Stomach (tissue), 4 donors: ENCODE results near the gene NGB.

ENCODE experiments used
- EP300 ChIP-seq: sonication (generic); formaldehyde crosslinking; IDR thresholded peaks from one replicate; pipeline ENCODE4 v1.6.1; 2017; ENCODE audit warnings: antibody characterized with exemption
- POLR2A ChIP-seq, 4 donors: fragments of 450-650 bp; IDR thresholded peaks; one replicate each; pipeline ENCODE4 v1.6.1; 2016; ENCODE audit warnings: antibody characterized with exemption in 4 of 4, control low read depth in 2 of 4, mild to moderate bottlenecking in 1 of 4, moderate library complexity in 1 of 4
- TF ChIP-seq, protein P1 (sequence below), 7 experiments: fragments of 450-650 bp in 4 of 7; fragments of 200-600 bp in 3 of 7; sonication (generic) in 3 of 7; IDR thresholded peaks; one replicate each; pipeline ENCODE4 v1.5.1; 2016 to 2019; ENCODE audit warnings: antibody characterized with exemption in 7 of 7, control low read depth in 2 of 7, mild to moderate bottlenecking in 1 of 7

DNA sequence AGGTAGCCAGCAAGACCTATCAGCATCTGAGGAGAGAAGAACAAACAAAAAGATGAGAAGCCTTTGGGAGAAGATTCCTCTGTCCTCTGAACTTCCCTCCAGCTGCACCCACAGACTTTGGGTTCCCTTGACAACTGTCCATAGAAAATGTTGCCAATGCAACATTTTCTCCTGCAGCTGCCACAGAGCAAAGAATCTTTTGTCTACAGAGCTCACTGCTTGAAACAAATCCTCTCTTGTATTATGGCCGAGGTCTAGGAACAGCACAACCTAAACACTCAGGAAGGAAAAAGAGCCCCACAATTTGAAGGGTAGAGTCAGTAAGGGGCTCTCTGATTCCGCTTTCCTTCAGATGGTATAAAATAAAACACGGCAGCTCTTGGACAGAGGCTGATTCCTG, 35.4 kb upstream of the NGB start:
- TF ChIP-seq, protein P1, sequence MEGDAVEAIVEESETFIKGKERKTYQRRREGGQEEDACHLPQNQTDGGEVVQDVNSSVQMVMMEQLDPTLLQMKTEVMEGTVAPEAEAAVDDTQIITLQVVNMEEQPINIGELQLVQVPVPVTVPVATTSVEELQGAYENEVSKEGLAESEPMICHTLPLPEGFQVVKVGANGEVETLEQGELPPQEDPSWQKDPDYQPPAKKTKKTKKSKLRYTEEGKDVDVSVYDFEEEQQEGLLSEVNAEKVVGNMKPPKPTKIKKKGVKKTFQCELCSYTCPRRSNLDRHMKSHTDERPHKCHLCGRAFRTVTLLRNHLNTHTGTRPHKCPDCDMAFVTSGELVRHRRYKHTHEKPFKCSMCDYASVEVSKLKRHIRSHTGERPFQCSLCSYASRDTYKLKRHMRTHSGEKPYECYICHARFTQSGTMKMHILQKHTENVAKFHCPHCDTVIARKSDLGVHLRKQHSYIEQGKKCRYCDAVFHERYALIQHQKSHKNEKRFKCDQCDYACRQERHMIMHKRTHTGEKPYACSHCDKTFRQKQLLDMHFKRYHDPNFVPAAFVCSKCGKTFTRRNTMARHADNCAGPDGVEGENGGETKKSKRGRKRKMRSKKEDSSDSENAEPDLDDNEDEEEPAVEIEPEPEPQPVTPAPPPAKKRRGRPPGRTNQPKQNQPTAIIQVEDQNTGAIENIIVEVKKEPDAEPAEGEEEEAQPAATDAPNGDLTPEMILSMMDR (IDR thresholded peaks at IDR 0.05), result no peak
- TF ChIP-seq POLR2A (IDR thresholded peaks at IDR 0.05) (no peak), EP300 (no peak)
